Measurements from ENCODE around the gene LRCOL1. TPM values are rescaled to one million over a fixed set of nuclear protein-coding genes. Genes with fewer than 3 reads are reported as not detected.

The LRCOL1 gene
- total and polyA plus RNA-seq, 2 of the 13 experiments (the other 11 are each of a cell fraction or from before 2014, with no cell fraction given) = not detected

DNA sequence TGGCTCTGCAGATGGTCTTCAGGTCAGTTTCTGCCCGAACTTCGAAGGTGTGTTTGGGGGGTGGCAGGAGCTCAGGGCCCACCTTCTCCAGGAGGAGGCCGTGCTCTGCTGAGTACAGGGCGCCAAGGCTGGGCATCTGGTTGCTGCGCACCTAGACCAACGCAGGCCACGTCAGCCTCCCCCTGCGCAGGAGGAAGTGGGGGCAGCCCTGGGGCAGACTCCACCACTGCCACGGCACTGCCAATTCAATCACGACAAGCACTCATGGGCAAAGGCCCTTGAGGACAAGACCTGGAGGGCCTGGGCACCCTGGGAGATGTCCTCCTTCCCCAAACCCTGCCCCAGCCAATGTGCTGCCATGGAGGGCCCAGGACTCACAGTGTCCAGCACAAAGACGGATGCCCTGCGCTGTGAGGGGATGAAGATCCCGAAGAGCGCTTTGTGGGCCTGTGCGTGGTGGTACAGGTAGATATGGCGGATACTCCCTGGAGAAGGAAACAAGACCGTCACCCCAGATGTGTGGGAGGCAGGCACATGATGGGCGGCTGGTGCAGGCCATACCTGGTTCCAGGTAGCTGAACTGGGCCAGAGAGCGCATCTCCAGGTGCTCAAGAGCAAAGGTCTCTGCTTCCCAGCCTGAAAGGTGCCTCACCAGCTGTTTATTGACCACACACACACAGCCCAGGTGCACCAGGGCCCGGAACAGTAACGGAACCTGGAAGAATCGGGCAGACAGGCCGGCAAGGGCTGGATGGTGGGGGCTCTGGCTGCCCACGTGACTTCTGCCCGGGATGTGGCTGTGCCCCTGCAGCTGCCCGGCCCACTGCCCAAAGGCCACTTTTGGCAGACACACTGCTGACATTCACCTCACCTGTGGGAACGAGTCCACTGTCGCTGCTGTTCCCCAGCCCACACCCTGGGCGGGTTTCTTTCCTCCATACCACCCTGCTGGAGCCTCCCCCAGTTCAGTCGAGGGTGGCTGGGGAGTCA lies 32.8 kb upstream of the LRCOL1 start:
- Histone ChIP-seq H3K4me2 (ENCODE audit: low read depth, low read length) (no peak overlapping the region), H3K9me3 (ENCODE audit: low read length) (no peaks in the 10 kb centered on the region), H3K79me2 (ENCODE audit: insufficient read depth, low read length) (no peaks in the 10 kb centered on the region), H3K27ac (ENCODE audit: extremely low read length, insufficient read depth, low read length) (no peak overlapping the region), H2AFZ (ENCODE audit: low read length) (no peak overlapping the region), H3K4me3 (replicated peaks in 1 of 3; ENCODE audit: insufficient read depth in 1 of 3, low read depth in 2 of 3, low read length in 3 of 3) (no peak overlapping the region), H3K36me3 (replicated peaks in 1 of 2; ENCODE audit: control insufficient read depth in 1 of 2, insufficient read depth in 2 of 2, low read length in 2 of 2) (peaks cover 21 to 62% of the 10 kb centered on the region in 2 experiments; a peak in 4 of 5 replicates), H3K9ac (ENCODE audit: insufficient read depth, low read depth, low read length) (no peak overlapping the region), H3K4me1 (ENCODE audit: insufficient read depth, low read length) (no peaks in the 10 kb centered on the region), H4K20me1 (ENCODE audit: insufficient read depth, low read length) (no peaks in the 10 kb centered on the region; the same call in 1 of the 2 replicates), H3K27me3 (ENCODE audit: control insufficient read depth in 1 of 2, insufficient read depth in 2 of 2, low read length in 2 of 2) (no peaks in the 10 kb centered on the region)
- DNase-seq (ENCODE audit: low spot score) (no peak), ATAC-seq (no peak), FAIRE-seq (no peak)
- TF ChIP-seq CBFB (CRISPR knock-in tag; IDR thresholded peaks at IDR 0.05) (no peak), SAFB2 (CRISPR knock-in tag; IDR thresholded peaks at IDR 0.05; ENCODE audit: borderline replicate concordance, low read depth) (no peak), RFXANK (CRISPR knock-in tag; IDR thresholded peaks at IDR 0.05) (no peak), ZNF329 (CRISPR knock-in tag; IDR thresholded peaks at IDR 0.05; ENCODE audit: low read depth) (no peak), ZBTB8A (CRISPR knock-in tag; IDR thresholded peaks at IDR 0.05; ENCODE audit: borderline replicate concordance, low read depth) (no peak), DR1 (CRISPR knock-in tag; IDR thresholded peaks at IDR 0.05) (no peak), EZH2 (conservative IDR thresholded peaks at IDR 0.05; ENCODE audit: low read depth, low read length) (no peak), PCBP1 (IDR thresholded peaks at IDR 0.05; ENCODE audit: borderline replicate concordance, low read depth, low read length) (no peak), ZSCAN22 (CRISPR knock-in tag; IDR thresholded peaks at IDR 0.05) (no peak), GZF1 (CRISPR knock-in tag; IDR thresholded peaks at IDR 0.05) (no peak), REXO4 (CRISPR knock-in tag; IDR thresholded peaks at IDR 0.05; ENCODE audit: borderline replicate concordance) (no peak), FOXA3 (CRISPR knock-in tag; IDR thresholded peaks at IDR 0.05) (no peak), ZNF567 (CRISPR knock-in tag; IDR thresholded peaks at IDR 0.05; ENCODE audit: borderline replicate concordance) (no peak), ESRRA (CRISPR knock-in tag; IDR thresholded peaks at IDR 0.05; ENCODE audit: low read depth) (no peak), CHD2 (IDR thresholded peaks at IDR 0.05; ENCODE audit: low read depth, low read length) (no peak)
- TF ChIP-seq, protein P1, sequence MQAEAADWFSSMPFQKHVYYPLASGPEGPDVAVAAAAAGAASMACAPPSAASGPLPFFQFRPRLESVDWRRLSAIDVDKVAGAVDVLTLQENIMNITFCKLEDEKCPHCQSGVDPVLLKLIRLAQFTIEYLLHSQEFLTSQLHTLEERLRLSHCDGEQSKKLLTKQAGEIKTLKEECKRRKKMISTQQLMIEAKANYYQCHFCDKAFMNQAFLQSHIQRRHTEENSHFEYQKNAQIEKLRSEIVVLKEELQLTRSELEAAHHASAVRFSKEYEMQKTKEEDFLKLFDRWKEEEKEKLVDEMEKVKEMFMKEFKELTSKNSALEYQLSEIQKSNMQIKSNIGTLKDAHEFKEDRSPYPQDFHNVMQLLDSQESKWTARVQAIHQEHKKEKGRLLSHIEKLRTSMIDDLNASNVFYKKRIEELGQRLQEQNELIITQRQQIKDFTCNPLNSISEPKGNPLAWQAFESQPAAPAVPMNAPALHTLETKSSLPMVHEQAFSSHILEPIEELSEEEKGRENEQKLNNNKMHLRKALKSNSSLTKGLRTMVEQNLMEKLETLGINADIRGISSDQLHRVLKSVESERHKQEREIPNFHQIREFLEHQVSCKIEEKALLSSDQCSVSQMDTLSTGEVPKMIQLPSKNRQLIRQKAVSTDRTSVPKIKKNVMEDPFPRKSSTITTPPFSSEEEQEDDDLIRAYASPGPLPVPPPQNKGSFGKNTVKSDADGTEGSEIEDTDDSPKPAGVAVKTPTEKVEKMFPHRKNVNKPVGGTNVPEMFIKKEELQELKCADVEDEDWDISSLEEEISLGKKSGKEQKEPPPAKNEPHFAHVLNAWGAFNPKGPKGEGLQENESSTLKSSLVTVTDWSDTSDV (CRISPR knock-in tag; IDR thresholded peaks at IDR 0.05) = no peak
- TF ChIP-seq, protein P2, sequence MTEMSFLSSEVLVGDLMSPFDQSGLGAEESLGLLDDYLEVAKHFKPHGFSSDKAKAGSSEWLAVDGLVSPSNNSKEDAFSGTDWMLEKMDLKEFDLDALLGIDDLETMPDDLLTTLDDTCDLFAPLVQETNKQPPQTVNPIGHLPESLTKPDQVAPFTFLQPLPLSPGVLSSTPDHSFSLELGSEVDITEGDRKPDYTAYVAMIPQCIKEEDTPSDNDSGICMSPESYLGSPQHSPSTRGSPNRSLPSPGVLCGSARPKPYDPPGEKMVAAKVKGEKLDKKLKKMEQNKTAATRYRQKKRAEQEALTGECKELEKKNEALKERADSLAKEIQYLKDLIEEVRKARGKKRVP (CRISPR knock-in tag; IDR thresholded peaks at IDR 0.05) = no peak
- in situ Hi-C loops (cut with HindIII; ENCODE audit: extremely low pct_ligation_motif_present, low pct_unique_long_range_greater_than_20kb) = no loop called here
- POLR2A ChIA-PET = no interaction called here
- intact Hi-C loops (cut with micrococcal nuclease; ENCODE audit: unreplicated experiment) = no loop called here
- CTCF ChIA-PET (ENCODE audit: low intra/inter-chr PET ratio, low total read pairs) = no interaction called here
- no TSS peak for BruUV-seq (replicated peaks)
- WGBS (ENCODE audit: low lambda C conversion rate) = 97% methylated on average over 23 of the region's 30 CpGs

All from HepG2 (cell line).